ENCODE results near the gene NDUFS8.

NDUFS8 gene

DNA sequence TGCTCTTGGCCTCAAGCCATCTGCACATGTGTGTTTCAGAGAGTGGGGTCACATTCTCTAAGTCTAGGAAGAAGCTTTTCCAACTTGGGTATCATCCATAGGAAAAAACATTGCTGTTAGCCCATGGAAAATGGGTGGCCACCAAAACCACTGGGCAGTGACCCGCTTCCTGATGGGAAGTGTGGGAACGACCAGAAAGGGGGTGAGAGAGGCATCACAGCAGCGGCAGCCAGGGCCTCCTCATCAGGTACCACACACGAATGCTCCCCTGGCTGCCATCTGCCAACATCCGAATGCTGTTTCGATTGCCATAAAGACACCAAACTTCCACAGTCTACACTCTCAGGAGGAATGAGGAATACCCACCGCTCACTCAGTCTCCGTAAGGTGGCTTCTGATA, 50.4 kb downstream of the NDUFS8 start:
- DNase-seq (ENCODE audit: low spot score) = no peak

- DNase-seq (ENCODE audit: low spot score) = no peak
Measured at GRCh38 chr11:68081691-68082090, 51.2 kb downstream of the NDUFS8 start.

DNA sequence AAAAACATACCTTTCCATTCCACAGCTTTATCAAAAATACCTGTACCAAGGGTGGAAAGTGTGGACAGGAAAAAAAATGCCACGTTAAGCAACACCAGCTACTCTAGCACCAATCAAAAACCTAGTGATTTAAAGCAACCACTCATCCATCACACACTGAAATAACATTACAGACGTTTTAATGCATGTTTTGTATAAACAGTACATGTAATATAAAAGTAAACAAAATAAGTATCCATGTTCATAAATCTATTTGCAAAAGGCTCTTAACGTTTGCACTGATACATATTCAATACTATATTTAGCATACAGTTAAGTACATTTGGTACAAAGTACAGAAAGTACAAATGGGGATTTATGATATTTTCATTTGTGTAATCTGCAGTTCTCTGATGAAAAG, 52.0 kb downstream of the NDUFS8 start:
- DNase-seq (ENCODE audit: low spot score) = no peak

- DNase-seq (ENCODE audit: low spot score) = no peak
Measured at GRCh38 chr11:68083517-68083916, 53.0 kb downstream of the NDUFS8 start.
